HG02973 (cell line): Measurements from ENCODE around the gene CCDC12.
A peak's percentile ranks its signal among the peaks of the same experiment; 100 is the strongest.

Experiments used
- ATAC-seq: cut with Tn5 transposase; IDR thresholded peaks from one replicate; pipeline ENCODE4 v1.9.1; 2021; ENCODE audit warnings: moderate library complexity; ENCODE audit not compliant: unreplicated experiment

The CCDC12 gene

DNA sequence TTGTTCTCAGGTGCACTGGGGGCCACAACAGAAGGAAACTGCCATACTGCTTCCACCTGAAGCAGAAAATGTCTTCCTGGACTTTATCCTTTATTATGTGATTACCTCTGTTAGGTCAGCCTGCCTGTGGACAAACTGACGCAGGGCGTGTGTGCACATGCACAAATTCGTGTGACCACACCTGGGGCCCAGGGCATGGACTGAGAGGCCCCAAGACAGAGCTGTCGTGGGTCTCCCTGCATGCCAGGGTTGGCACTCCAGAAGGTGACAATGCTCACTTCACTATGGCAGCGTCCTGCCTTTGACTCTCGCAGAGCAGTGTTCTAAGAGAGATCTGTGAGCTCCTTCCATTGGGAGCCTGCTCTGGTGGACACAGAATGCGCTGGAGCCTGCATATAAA lies 34.5 kb downstream of the CCDC12 start:
- no peak for ATAC-seq

DNA sequence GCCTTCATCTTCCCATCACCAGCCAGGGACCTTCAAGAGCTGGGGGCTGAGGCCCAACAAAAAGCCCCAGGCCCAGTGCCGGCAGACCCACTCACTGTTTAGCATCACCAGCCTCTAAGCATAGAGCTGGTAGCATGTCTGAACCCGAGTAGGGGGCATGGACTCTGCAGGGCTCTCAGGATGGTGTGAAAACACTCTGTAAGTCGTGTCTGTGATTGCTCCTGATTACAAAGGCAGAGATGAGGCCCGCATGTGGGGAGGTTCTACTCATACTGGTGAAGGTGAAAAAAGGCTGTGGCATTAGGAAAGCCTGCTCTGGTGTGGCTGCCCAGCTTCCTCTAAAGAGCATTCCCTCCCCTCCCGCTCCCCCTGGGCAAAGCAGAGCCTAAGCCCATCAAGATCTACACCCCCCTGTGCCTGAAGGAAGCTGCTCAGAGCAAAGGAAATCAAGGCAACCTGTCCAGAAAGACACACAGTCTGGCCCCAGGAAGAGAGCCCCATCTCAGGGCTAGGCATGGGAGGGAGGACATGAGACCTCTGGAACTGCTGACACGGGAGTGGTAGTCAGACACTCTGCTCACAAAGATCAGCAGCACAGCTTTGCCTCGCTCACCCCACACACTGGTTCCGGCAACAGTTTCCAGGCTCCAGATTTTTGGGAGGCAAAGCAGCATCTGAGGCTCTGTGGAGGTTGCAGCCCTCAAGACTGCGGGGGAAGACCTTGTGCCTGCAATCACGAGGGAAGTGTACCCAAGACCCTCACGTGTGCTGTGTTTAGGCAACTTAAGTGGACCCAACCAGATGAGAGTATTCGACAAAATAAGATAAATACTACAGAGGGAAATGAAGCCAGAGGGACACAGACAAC lies 36.7 kb downstream of the CCDC12 start:
- ATAC-seq = no peak

DNA sequence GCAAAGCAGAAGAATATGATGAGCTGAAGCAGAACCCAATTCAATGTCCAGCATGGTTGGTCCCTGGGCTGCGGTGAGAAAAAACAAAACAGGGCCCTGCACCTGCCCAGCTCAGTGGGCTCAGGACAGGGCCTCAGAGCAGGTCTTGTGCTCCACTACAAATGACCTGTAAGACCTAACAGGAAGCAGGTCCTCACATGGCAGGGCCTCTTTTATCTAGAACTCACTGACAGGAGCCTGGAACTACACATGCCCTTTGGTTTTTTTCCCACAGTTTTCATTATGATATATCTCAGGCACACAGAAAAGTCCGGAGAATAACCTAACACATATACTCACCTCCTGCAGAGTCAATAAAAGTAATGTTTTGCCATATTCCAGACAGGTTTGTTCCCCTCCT lies 38.4 kb downstream of the CCDC12 start:
- no peak for ATAC-seq

DNA sequence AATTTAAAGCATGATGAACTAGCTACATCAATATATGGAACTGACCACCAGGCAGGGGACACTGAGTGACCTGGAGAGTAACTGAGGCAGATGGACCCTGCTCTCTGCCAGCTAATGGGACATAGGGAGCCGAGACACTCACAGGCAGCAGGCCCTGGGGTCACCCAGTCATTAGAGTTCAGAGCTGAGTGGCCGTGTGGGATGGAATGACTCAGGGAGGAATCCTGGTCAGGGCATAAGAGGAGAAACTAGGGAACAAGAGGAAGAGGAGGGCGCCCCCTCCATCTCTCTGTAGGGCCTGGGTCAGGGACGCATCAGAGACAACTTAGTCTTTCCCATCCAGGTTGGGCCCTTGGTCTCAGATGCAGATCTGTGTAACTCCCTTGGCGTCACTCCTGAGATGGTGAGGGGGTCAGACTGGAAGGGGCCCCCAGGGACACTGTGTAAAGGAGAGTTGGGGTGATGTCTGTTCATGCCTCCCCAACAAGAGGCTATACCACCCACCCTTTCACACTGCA lies 39.8 kb downstream of the CCDC12 start:
- no peak for ATAC-seq

DNA sequence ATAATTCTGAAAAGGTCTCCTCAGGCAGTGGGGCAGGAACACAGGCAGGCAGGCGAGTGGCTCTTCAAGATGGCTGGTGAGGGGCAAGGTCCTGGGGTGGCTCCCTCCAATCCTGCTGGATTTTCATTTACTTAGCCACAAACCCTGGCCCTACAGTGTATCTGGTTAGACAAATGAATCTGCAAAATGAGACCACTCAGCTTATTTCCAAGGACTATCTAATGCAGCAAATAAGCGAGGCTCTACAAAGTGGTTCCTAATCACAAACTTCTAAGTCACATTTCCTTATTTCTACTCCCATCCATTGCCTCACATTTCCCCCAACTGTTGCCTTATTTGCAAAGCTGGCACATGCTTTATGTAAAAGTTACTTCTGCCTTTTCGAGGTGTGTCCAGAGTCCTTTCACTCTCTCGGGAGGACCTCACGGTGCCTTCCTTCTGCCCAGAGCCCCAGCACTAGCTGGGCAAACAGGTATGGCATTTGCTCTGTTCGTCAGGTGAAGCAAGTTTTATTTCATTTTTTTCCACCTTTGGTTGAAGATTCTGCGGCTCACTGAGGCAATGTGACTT lies 40.5 kb downstream of the CCDC12 start:
- no peak for ATAC-seq

DNA sequence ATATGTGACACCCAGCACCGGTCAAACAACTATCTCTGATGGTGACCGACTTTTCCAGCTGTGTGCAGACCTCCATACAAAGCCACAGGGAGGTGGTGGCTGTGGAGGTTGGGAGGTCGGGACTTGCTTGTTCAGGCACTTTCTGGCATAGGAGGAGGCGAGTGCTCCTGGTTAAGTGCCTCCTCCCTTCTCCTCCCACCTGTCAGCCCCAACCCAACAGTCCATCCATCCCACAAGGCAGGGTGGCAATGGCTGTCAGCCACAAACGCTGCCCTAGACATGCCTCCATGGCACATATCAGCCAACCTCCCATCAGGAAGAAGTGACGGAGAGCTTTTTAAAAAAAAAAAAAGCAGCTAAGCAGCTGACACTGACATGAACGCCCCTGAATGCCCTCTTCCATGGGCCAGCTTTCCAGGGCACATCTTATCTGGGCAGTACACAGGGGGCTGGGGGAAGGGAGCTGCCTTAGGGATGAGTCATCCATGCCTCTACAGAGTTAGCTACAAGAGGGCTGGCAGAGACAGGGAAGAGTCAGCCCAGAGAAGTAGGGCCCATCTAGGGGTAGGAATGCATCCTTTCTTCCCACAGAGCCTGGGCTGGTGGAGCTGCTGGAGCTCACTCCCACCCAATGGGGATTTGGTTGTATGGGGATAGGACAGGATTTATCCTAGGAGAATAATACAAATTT lies 41.2 kb downstream of the CCDC12 start:
- no peak for ATAC-seq

DNA sequence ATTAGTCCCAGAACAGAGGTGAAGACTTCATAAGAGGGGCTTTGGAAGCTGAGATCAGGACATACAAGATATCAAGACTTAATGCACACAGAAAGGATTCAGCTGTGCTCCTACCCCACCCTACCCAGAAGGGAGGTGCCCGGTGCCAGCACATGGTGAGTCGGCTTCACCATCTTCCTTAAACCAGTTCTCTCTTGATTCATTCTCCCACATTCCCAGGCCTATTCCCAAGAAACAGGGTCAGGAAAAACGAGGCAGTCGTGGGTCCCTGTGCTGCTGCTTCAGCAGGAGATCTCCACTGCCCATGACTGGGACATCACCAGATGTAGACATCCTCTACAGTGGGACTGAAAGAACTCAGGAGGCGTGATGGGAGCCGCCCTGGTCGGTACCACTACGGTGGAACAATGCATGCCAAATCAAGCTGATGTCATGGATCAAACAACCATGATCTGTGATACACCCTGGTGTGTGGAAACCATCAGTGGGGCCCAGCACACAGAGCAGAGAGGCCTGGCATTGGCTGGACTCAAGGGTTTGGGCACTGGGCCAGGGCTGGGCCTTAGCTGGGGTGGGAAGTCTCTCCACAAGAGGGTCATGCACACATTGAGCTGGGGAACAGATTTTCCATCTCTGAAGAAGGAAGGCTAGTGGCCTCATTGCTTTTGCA lies 41.9 kb downstream of the CCDC12 start:
- no peak for ATAC-seq

DNA sequence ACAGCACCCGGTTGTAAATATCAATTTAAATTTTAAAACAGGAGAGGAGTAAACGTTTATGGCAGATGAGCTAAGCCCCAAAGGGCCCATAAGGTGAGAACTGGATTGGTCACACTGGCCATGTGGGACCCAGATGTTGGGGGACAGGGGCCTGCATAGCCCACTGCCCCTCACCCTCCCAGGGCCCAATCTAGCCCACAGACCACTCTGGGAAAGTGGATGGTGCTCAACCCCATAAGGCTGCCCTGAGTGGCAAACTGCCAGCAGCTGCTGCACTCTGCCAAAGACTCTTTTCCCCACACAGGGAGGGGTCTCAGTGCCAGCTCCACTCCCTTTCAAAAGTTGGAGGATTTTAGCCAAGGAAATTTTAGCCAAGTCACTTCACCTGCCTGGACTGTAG lies 42.5 kb downstream of the CCDC12 start:
- no peak for ATAC-seq

DNA sequence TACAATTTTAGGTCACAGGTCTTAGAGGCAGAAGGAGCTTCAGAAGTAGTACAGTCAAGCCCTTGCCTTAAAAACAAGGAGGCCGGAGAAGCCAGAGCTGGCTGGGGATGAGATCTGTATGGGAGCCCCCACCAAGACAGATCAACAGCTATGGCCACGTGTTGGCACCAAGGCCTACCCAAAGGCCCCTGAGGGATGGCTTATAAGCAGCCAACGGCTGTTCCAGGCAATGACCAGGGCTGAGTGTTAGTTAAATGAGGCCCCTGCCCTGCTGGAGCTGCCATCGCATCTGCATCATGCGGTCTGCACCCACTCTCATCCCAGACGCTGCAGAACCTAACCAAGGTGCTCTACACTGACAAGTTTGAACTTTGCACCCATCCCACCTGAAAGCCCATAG lies 43.3 kb downstream of the CCDC12 start:
- ATAC-seq = no peak

DNA sequence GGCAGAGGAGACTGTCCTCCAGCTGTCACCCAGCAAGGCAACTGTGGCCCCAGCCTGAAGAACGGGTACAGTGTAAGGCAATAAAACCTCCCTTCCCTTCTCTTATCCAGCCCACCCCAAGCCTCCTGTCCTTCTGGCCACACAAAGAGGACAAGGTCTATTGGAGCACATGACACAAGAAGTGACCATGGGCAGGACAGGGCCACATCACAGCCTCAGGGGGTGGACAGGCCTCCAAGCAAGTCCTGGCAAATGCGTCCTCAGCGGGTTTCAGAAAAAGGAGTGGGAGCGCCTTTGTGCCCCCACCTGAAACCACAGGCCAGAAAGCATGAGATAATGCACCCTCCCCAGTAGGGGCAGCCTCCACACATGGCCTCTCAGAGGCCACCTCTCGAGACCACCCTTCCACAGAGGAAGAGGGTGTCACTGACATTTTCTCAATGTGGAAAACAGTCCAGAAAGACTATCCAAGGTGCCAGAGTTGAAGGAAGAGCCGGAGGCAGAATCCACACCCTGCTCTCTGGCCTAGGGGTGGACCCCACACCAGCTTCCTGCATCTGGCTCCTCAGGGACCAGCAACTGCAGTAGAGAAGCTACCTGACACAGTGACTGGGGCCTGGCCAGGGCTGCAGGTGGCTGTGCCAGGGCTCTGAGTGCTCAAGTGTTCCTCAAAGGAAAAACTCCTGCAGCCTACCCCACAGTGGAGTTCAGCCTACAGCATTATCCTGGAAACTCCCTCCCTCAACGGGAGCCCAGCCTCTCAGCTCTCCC lies 43.9 kb downstream of the CCDC12 start:
- no peak for ATAC-seq

DNA sequence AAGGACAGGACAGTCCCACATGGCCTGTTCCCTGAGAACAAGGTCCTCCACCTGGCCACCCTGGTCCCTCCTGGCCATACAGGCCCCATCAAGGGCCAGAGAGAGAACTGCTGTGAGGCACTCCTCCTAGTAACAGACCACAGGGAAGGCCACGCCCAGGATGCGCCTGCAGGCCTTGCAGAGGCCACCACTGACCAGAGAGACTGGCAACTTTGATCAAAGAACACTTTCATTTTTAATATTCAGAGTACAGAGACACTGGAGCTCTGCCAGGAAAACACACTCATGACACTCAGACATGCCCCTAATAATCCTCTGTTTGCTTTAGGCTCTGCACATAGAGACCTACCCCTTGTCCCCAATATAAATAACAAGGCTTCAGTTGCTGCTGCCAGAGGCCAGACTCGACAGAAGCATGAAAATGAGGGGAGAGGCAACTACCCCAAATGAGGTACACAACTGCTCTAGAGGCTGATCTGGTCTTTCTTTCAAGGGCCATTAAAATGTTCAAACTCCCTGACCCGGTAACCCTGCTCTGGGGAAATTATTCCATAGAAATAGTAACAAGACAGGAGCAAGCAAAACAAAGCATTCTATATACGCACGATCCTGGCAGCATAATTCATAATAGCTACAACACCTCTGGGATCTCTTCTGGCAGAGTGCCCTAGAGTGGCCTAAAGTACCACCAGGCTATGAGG lies 44.8 kb downstream of the CCDC12 start:
- no peak for ATAC-seq

DNA sequence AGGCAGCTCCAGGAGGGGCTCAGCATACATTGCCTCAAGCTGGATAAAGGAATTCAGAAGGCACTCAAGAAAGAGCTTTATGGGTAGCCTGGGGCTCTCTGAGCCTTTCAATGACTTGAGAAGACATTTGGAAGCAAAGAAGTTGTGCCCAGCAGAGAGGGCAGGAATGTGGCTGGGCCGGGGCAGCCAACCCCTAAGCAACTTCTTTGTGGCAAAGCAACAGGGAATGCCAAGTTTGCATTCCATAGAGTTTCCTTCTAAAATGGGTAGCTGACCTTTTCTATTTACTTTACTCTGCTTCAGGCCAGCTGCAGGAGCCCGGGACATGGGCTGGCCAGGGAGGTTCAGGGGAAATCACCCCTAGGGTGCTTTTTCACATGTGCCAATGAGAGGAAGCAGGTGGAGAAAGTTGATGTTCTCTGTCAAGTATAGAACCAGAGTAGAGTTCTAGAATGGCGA lies 45.6 kb downstream of the CCDC12 start:
- ATAC-seq = no peak

DNA sequence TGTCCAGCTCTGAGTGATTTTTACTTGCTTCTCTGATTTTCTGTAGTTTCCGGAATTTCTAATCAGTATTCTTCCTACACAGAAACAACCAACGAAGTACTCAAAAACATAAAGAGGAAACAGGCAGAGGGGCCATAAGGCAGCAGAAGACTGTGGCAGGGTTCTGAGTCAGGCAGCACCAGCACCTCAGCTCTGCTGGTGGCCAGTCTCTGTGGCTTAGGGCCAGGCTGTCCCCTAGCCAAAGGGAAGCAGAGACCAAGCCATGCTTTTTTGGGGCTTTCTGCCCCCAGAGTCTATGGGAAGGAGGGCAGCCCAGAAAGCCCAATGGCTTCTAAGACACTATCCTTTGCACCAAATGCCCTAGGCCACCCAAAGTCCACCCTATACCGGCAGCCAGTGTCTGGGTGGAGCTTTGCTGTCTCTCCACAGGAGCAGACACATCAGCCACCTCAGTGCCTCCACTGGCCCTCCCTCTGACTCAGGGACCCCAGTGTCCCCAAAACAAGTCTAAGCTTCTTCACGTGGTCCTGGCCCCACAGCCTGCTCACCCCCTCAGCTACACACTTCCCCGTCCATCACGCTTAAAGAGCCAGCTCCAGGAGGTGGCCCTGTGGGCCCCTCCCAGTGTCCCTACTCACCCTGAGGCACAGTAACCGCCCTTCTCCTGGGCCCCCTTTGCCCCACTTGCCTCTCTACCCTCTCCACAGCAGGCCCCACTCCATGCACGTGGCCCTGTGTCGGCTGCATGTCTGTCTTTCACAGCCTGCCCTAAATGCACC lies 46.2 kb downstream of the CCDC12 start:
- no peak for ATAC-seq

DNA sequence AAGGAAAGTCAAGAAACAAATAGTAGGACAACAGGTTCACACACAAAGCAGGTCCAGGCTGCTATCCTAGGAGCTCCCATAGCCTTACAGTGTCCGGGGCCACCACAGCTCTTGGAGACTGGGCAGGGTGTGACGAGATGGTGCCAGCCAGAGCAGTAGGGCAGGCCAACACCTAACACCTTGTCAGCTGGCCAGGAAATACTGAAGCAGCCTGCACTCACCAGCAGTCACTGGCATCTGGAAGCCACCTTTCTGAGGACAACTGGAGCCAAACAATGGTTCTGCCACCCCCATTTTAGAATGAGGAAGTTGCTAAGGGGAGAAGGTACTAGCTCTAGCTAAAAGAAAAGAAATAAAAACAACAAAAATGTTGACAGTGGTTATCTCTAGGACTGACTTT lies 47.2 kb downstream of the CCDC12 start:
- ATAC-seq = no peak

DNA sequence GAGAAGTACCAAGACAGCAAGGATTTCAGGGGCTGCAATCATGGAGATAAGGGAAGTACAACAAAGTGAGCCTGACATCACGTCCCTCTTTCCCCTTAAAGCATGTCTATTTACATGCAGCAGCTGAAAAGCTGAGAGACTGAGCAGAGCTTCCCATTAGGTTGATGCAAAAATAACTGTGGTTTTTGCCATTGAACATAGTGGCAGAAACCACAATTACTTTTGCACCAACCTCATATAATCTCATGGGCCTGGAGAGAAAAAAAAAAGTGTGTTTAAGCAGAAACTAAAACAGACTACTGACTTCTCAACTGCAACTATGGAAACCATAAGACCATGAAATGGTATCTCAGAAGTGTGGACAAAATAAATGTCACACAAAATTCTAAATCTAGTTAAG lies 48.3 kb downstream of the CCDC12 start:
- ATAC-seq = no peak

DNA sequence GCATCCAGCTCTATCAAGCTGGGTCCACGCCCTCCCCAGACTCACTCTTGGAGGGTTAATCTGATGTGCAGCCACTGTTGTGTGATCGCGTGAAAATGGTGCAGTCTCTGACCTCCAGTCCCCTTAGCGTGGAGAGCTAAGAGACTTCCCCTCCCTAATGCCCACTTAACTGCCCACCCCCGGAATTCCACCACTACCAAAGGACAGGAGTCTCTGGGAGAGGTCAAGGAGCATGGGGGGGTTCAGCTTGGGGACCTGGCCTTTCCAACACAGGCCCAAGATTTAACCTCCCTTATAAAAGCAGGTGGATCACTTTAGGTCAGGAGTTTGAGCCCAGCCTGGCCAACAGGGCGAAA lies 48.8 kb downstream of the CCDC12 start:
- no peak for ATAC-seq

DNA sequence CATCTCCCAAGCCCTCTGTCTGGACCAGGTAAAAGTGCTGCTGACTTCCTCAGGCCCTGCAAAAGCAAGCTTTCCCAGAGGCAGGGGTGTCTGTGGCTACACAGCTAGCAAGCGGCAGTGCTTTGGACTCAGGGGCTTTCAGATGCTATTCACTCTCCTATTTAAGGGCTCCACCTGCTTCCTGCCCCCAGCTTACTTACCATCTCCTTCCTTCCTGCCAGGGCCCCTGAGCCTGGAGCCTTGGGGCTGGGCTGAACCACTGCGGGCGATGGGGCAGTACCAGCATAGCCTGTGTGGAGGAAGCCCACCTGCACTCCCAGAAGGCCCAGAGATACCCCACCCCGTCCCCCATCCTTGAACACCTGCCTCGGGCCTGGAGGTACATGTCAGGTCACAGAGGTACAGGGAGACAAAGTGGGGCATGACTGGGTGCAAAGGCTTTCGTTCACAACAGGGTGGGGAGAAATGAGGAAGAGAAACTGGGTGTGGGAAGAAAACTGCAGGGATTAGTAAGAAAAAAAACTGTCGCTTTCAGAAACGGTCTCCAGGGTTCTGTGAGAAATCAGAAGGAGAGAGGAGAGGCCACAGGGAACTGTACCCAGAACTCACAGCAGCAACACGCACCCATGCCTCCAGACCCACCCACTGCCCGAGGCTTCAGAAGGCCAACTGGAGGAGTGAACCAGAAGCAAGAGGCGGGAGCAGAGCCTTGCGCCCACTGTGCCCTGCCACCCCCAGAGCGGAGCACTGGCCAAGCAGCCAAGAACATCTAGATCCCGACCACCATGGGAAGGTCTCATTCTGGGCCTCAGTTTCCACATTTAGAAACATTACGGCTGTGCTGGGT lies 49.5 kb downstream of the CCDC12 start:
- peak; percentile 52 for ATAC-seq

DNA sequence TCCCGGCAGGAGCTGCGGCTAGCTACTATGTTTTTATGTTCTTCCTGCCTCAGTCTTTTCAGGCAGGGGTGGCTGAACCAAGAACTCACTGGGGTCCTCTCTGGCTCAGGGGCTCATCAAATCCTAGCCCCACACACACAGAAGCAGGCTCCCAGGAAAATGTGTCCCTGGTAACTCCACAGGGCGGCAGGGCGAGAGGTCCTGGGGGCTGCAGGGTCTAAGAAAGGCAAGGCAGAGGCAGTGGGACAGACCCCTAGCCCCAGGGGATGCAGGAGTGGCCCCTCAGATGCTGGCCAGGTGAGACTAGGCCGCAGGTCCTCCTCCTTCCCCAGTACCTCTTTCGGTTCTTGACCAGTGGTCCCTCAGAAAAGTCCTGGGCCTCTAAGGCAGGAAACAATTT lies 50.1 kb downstream of the CCDC12 start:
- ATAC-seq = no peak
